IPS DF 4.7 (cell line): ENCODE results near the gene FYTTD1.

ENCODE experiments used
- DNase-seq: peaks from one replicate; pipeline ENCODE4 v3.0.0-alpha.2; 2013; ENCODE audit warnings: low spot score; ENCODE audit errors: extremely low read depth

Gene FYTTD1

DNA sequence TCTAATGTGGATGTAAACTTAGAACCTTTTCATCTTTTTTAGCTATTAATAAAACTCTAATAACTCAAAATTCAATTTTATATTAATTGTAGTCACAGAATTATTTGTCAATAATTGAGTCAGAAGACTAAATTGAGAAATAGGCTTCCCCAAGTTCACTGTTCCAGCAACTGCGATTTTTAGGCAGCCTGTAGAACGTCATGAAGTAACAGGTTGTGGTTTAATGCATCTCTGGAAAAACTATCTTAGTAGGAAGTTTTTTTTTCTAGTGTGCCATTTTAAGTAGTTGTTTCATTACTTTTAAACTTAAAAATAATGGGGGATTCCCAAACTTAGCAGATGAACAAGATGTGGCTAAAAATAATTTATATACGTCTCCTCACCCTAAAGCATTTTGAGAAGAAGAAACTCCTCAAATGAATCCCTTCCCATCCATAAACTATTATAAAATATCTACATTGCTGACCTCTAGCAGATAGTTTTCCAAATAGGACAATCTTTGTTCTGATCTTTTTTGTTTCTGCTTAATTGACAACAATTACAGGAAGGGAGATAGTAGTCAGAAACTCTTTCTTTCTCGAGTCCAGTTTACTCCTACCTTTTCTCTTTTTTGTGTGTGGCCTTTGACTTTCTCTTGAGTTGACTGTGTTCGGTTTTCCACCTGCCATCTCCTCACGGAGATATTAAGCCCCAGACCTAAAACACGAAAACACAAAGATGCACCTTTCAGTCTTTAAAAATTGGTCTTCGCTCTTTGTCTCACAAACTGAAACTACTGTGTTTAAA lies 84.4 kb downstream of the FYTTD1 start:
- DNase-seq: no peak

DNA sequence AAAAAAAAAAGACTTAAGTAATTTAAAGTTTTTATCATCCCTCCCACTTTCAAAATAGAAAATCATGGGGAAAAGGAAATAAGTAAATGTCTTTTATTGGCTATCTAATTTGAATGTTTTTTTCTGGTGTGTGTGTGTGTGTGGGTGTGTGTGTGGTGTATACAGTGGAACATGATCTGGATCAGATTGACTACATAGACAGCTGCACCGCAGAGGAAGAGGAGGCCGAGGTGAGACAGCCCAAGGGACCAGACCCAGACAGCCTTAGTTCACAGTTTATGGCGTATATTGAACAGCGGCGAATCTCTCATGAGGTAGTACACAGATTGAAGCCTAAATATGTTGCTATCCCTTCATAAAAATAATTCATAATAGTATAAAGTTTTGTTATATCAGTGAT lies 85.8 kb downstream of the FYTTD1 start:
- no peak for DNase-seq

DNA sequence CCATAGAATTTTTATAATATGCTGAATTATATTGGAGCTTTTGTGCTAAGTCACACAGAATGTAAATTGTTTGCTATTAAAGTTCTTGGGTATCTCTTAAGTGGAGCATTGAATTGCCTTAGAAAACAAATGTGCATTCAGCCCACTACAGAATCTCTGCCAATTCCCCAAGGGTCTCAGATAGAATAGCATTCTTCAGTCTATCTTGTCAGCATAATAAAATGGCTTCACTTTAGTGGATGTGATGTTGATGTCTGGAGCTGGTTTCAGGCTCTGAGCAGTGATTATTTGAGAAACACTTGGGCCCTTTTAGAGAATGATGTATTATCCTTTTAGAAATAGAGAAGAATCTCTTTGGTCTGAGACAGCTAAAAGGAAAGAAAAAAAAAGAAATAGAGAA lies 86.6 kb downstream of the FYTTD1 start:
- DNase-seq: no peak
